GM18861 (cell line): ENCODE measurements around the gene SYNJ1.
A peak's percentile ranks its signal among the peaks of the same experiment; 100 is the strongest.
"Not testable (repeated sequence)": the region's sequence is repeated elsewhere in the genome, so short reads cannot be mapped to it uniquely, and the experiment has no call there.

ENCODE experiments used
- ATAC-seq: cut with Tn5 transposase; IDR thresholded peaks from one replicate; pipeline ENCODE4 v1.9.1; 2021; ENCODE audit not compliant: unreplicated experiment

SYNJ1 gene

GRCh38 chr21:32613436-32614043 is 114.3 kb downstream of the SYNJ1 start:
- no peak for ATAC-seq

GRCh38 chr21:32612999-32613337 is 114.8 kb downstream of the SYNJ1 start:
- ATAC-seq: no peak

- peak; percentile 95 for ATAC-seq
These were observed 115.5 kb downstream of the SYNJ1 start, which contains the start of gene CFAP298 for GRCh38 chr21:32612075-32612998. CFAP298 (minus strand) TSS chr21:32612377; CDS start chr21:32612243, 134 bp downstream.

GRCh38 chr21:32611471-32611997 is 116.3 kb downstream of the SYNJ1 start:
- no peak for ATAC-seq

GRCh38 chr21:32610940-32611339 is 116.9 kb downstream of the SYNJ1 start:
- not testable (repeated sequence) for ATAC-seq

- no peak for ATAC-seq
These were observed 119.0 kb downstream of the SYNJ1 start for GRCh38 chr21:32608851-32609250.

GRCh38 chr21:32605469-32605868 is 122.3 kb downstream of the SYNJ1 start:
- ATAC-seq: no peak

GRCh38 chr21:32604464-32604863 is 123.3 kb downstream of the SYNJ1 start:
- ATAC-seq: no peak

- no peak for ATAC-seq
These were observed 124.7 kb downstream of the SYNJ1 start for GRCh38 chr21:32603131-32603530.

GRCh38 chr21:32602099-32602498 is 125.7 kb downstream of the SYNJ1 start:
- ATAC-seq: no peak

- no peak for ATAC-seq
These were observed 128.3 kb downstream of the SYNJ1 start for GRCh38 chr21:32599526-32599925.

GRCh38 chr21:32599091-32599490 is 128.7 kb downstream of the SYNJ1 start:
- no peak for ATAC-seq

GRCh38 chr21:32597205-32597604 is 130.6 kb downstream of the SYNJ1 start:
- no peak for ATAC-seq

- no peak for ATAC-seq
These were observed 132.4 kb downstream of the SYNJ1 start for GRCh38 chr21:32595431-32595830.

GRCh38 chr21:32593690-32594089 is 134.1 kb downstream of the SYNJ1 start:
- ATAC-seq: no peak

- no peak for ATAC-seq
These were observed 134.8 kb downstream of the SYNJ1 start for GRCh38 chr21:32592929-32593502.

- no peak for ATAC-seq
These were observed 137.7 kb downstream of the SYNJ1 start for GRCh38 chr21:32590130-32590529.

GRCh38 chr21:32587651-32588050 is 140.2 kb downstream of the SYNJ1 start:
- no peak for ATAC-seq

- ATAC-seq: no peak
These were observed 140.7 kb downstream of the SYNJ1 start for GRCh38 chr21:32587120-32587519.

GRCh38 chr21:32585970-32586369 is 141.8 kb downstream of the SYNJ1 start:
- ATAC-seq: no peak

GRCh38 chr21:32585042-32585710 is 142.6 kb downstream of the SYNJ1 start, which contains the start of gene TCP10L:
TCP10L (minus strand) TSS chr21:32585523; CDS start chr21:32584304, 1,219 bp downstream.
- no peak for ATAC-seq
